ENCODE measurements around the gene CCDC85A. TPM values are rescaled to one million over a fixed set of nuclear protein-coding genes. Genes with fewer than 3 reads are reported as not detected.

CCDC85A gene
- total RNA-seq, 1 experiment from 2014 or later: not detected

- Mint-ChIP-seq H3K27me3 (ENCODE audit: insufficient read depth, unreplicated experiment) (peaks cover 15% of the 10 kb centered on the region), H3K4me3 (ENCODE audit: unreplicated experiment) (no peak overlapping the region), H3K4me1 (ENCODE audit: low read depth, unreplicated experiment) (no peaks in the 10 kb centered on the region), H3K27ac (ENCODE audit: unreplicated experiment) (no peak overlapping the region), H3K9me3 (ENCODE audit: unreplicated experiment) (no peaks in the 10 kb centered on the region), H3K36me3 (ENCODE audit: insufficient read depth, unreplicated experiment) (no peaks in the 10 kb centered on the region)
- H3K4me3 ChIP-seq (ENCODE audit: low read depth, low read length): no peak overlapping the region
- ChIA-PET CTCF (no interaction called here), POLR2A (no interaction called here)
- BruUV-seq (replicated peaks): no TSS peak
- no peaks in the 10 kb centered on the region for H3K27me3 ChIP-seq (replicated peaks; ENCODE audit: control insufficient read depth, insufficient read depth, low read length)
- H3K36me3 ChIP-seq (ENCODE audit: control insufficient read depth, insufficient read depth, low read length): no peaks in the 10 kb centered on the region
- no peaks in the 10 kb centered on the region for H3K4me1 ChIP-seq
- no peak for DNase-seq
- no peak for TF ChIP-seq CTCF (IDR thresholded peaks at IDR 0.05; ENCODE audit: insufficient read depth in 1 of 2, low read depth in 1 of 2, low read length in 1 of 2, severe bottlenecking in 1 of 2, unreplicated experiment in 1 of 2)
- intact Hi-C loops (cut with micrococcal nuclease; ENCODE audit: unreplicated experiment): no loop called here
- no peaks in the 10 kb centered on the region for H3K9me3 ChIP-seq
Measured at GRCh38 chr2:56175779-56176178, 8.0 kb upstream of the CCDC85A start.

- POLR2A ChIA-PET: no interaction called here
- no peaks in the 10 kb centered on the region for H3K9me3 Mint-ChIP-seq (ENCODE audit: unreplicated experiment)
- Histone ChIP-seq H3K9me3 (no peaks in the 10 kb centered on the region), H3K27me3 (replicated peaks; ENCODE audit: control insufficient read depth, insufficient read depth, low read length) (no peaks in the 10 kb centered on the region), H3K36me3 (ENCODE audit: control insufficient read depth, insufficient read depth, low read length) (no peaks in the 10 kb centered on the region), H3K4me1 (no peaks in the 10 kb centered on the region), H3K4me3 (ENCODE audit: low read depth, low read length) (no peak overlapping the region)
- no TSS peak for BruUV-seq (replicated peaks)
- intact Hi-C loops (cut with micrococcal nuclease; ENCODE audit: unreplicated experiment): no loop called here
- no peak for TF ChIP-seq CTCF (IDR thresholded peaks at IDR 0.05; ENCODE audit: insufficient read depth in 1 of 2, low read depth in 1 of 2, low read length in 1 of 2, severe bottlenecking in 1 of 2, unreplicated experiment in 1 of 2)
- no peak overlapping the region for H3K27ac Mint-ChIP-seq (ENCODE audit: unreplicated experiment)
- no peaks in the 10 kb centered on the region for H3K36me3 Mint-ChIP-seq (ENCODE audit: insufficient read depth, unreplicated experiment)
- CTCF ChIA-PET: no interaction called here
- no peak overlapping the region for H3K4me3 Mint-ChIP-seq (ENCODE audit: unreplicated experiment)
- peaks cover 13% of the 10 kb centered on the region for H3K27me3 Mint-ChIP-seq (ENCODE audit: insufficient read depth, unreplicated experiment)
- no peak for DNase-seq
- peaks cover 8% of the 10 kb centered on the region for H3K4me1 Mint-ChIP-seq (ENCODE audit: low read depth, unreplicated experiment)
Measured at GRCh38 chr2:56177420-56178220, 6.2 kb upstream of the CCDC85A start.

GRCh38 chr2:56179931-56180330 lies 3.9 kb upstream of the CCDC85A start:
- Histone ChIP-seq H3K4me1 (0 out of 2 replicates have a peak, but pooled peaks cover 9% of the 10 kb centered on the region), H3K9me3 (no peaks in the 10 kb centered on the region), H3K36me3 (ENCODE audit: control insufficient read depth, insufficient read depth, low read length) (no peaks in the 10 kb centered on the region), H3K27me3 (replicated peaks; ENCODE audit: control insufficient read depth, insufficient read depth, low read length) (peaks cover under 1% of the 10 kb centered on the region; the same call in 1 of the 2 replicates), H3K4me3 (ENCODE audit: low read depth, low read length) (no peak overlapping the region)
- Mint-ChIP-seq H3K27ac (ENCODE audit: unreplicated experiment) (no peak overlapping the region), H3K4me3 (ENCODE audit: unreplicated experiment) (no peak overlapping the region), H3K36me3 (ENCODE audit: insufficient read depth, unreplicated experiment) (no peaks in the 10 kb centered on the region), H3K4me1 (ENCODE audit: low read depth, unreplicated experiment) (peaks cover 10% of the 10 kb centered on the region), H3K9me3 (ENCODE audit: unreplicated experiment) (no peaks in the 10 kb centered on the region), H3K27me3 (ENCODE audit: insufficient read depth, unreplicated experiment) (peaks cover 13% of the 10 kb centered on the region)
- TF ChIP-seq CTCF (IDR thresholded peaks at IDR 0.05; ENCODE audit: insufficient read depth in 1 of 2, low read depth in 1 of 2, low read length in 1 of 2, severe bottlenecking in 1 of 2, unreplicated experiment in 1 of 2): no peak
- DNase-seq: no peak
- ChIA-PET POLR2A (no interaction called here), CTCF (interaction anchor here (0.7 kb wide), 1 partner anchor 110 kb away, joined by 5 read pairs; no protein-coding TSS in a partner anchor)
- BruUV-seq (replicated peaks): no TSS peak
- intact Hi-C loops (cut with micrococcal nuclease; ENCODE audit: unreplicated experiment): loop anchor here (10.0 kb wide), 1 partner anchor 1195 kb away; no protein-coding TSS in a partner anchor
